ENCODE data around the gene STXBP2.

STXBP2 gene

DNA sequence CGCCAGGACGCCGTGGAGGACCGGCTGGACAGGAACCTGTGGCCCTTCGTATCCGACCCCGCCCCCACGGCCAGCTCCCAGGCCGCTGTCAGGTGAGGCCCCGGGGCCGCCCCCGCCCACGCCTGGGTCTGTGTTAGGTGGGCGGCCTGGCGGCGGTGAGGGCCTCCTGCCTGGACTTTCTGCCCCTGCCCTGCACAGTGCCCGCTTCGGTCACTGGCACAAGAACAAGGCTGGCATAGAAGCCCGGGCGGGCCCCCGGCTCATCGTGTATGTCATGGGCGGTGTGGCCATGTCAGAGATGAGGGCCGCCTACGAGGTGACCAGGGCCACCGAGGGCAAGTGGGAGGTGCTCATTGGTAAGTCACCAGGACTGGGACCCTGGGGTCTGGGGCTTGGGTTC, 10.2 kb downstream of the STXBP2 start:
- intact Hi-C loops (cut with DNase I), result no loop called here
- no peak for DNase-seq

GRCh38 chr19:7648265-7649014, 11.5 kb downstream of the STXBP2 start:
- intact Hi-C loops (cut with DNase I), result no loop called here
- DNase-seq, result no peak

GRCh38 chr19:7650148-7650547, 13.2 kb downstream of the STXBP2 start:
- no peak for DNase-seq
- intact Hi-C loops (cut with DNase I), result no loop called here

DNA sequence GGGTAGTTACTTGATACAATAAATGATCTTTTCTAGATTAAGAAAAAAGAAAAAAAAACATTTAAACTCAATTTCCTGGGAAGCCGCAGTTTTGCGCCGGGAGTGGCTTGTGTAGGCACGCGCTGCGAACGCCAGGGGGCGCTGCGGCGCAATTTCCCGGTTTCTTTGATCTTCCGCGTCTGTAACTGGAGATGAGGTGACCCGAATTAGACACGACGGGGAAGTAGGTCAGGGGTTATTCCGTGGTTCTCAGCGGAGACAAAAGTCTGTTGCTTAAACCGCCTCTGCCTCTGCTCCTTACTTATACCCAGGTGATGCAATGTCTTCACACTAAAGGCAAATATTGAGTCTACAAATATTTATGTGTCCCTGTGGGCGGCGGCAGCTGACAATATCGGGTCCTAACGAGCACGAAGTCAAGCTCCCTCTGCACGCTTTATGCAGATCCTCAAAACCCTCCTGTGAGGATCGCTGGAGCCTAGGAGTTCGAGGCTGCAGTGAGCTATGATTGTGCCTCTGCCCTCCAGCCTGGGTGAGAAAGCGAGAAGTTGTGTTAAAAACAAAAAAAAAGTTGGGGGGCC, 15.2 kb downstream of the STXBP2 start:
- intact Hi-C loops (cut with DNase I), result loop anchor here (1.0 kb wide), 2 partner anchors 28 to 147 kb away; partner anchors contain the start of gene TRAPPC5
- peak; percentile 49 to 97 (median 82) for DNase-seq

- no peak for DNase-seq
- intact Hi-C loops (cut with DNase I), result no loop called here
These were observed 17.5 kb downstream of the STXBP2 start for GRCh38 chr19:7654401-7654800.

DNA sequence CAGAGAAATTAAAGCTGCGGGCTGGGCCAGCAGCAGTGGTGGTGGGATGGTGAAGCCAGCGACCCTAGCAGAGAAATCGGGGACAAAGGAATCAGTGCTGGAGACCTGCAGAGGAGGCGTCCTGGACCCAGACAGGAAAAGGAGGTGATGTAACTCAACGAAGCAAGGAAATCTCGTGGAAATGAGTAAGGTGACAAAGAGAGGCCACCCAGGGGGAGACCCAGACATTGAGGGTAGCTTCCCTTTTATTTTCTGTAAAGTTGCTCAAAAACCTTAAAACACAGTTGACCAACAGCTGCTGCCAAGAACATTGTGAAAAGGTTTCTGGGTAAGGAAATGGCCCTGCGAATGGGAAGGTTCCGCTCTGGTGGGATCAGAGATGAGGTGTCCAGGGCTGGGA, 18.7 kb downstream of the STXBP2 start:
- no peak for DNase-seq
- intact Hi-C loops (cut with DNase I), result no loop called here

GRCh38 chr19:7657131-7657751, 20.3 kb downstream of the STXBP2 start:
- intact Hi-C loops (cut with DNase I), result no loop called here

GRCh38 chr19:7658219-7658686, 21.3 kb downstream of the STXBP2 start:
- intact Hi-C loops (cut with DNase I), result no loop called here
- peak in 4 of 10 donors; percentile 30 to 88 (median 48) for DNase-seq

More at GRCh38 chr19:7657131-7657751, 20.3 kb downstream of the STXBP2 start:
- DNase-seq, result no peak

GRCh38 chr19:7661744-7662538, 25.0 kb downstream of the STXBP2 start:
- no peak for DNase-seq
- intact Hi-C loops (cut with DNase I), result no loop called here

GRCh38 chr19:7662657-7663056, 25.7 kb downstream of the STXBP2 start:
- DNase-seq, result peak in 1 of 10 donors; percentile 69

DNA sequence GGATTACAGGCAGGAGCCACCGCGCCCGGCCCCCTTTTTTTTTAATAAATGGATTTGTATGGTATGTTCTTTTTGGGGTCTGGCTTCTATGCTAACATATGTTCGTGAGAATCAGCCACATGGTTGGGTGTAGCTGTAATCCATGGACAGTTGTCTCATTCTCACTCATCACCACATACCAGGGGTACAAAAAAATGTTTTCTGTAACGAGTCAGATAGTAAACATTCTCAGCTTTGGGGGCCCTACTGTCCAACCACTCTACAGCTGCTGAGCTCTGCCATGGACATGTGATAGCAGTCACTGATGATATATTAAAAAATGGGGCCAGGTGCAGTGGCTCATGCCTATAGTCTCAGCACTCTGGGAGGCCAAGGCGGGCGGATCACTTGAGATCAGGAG, 26.8 kb downstream of the STXBP2 start:
- DNase-seq, result no peak
- intact Hi-C loops (cut with DNase I), result no loop called here

More at GRCh38 chr19:7662657-7663056, 25.7 kb downstream of the STXBP2 start:
- intact Hi-C loops (cut with DNase I), result no loop called here

DNA sequence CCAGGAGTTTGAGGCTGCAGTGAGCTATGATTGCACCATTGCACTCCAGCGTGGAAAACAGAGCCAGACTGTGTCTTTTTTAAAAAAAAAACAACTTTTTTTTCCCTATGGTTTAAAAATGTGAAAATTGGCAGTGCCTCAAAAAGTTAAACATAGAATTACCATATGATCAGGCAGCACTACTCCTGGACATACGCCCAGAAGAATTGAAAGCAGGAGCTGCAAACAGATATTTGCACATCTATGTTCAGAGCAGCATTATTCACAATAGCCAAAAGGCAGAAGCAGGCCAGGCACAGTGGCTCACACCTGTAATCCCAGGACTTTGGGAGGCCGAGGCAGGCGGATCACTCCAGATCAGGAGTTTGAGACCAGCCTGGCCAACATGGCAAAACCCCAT, 28.2 kb downstream of the STXBP2 start:
- DNase-seq, result peak in 1 of 10 donors; percentile 24
- intact Hi-C loops (cut with DNase I), result no loop called here

DNA sequence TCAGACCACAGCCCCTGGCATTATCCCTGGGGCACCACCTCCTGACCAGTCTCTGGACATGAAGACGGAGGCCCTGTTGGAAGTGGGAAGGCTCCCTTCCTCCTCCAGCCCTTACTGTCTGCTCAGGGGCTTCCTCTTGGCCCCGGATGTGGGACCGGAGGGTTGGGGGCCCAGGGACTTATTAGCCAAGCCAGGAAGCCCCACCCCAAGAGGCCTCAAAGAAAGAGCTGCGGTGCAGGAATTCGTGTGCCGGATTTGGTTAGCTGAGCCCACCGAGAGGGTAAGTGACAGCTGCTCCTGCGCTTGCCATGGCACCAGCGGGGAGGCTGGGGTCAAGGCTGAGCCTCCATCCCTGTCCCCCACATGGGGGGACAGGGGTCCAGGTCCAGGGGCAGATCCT, 31.9 kb downstream of the STXBP2 start, which contains the start of gene RETN:
RETN (plus strand) TSS at position 208 of the 400 bp plus-strand sequence. CDS start 278 bp downstream, outside the sequence.
- intact Hi-C loops (cut with DNase I), result no loop called here
- DNase-seq, result peak in 1 of 10 donors; percentile 57

- no peak for DNase-seq
- intact Hi-C loops (cut with DNase I), result loop anchor here (10.0 kb wide), 1 partner anchor 105 kb away; no protein-coding TSS in a partner anchor
These were observed 32.7 kb downstream of the STXBP2 start for GRCh38 chr19:7669641-7670040.

- intact Hi-C loops (cut with DNase I), result loop anchor here (10.0 kb wide), 1 partner anchor 105 kb away; no protein-coding TSS in a partner anchor
- peak in 9 of 10 donors; percentile 26 to 97 (median 80) for DNase-seq
These were observed 33.4 kb downstream of the STXBP2 start for GRCh38 chr19:7670150-7670783.

DNA sequence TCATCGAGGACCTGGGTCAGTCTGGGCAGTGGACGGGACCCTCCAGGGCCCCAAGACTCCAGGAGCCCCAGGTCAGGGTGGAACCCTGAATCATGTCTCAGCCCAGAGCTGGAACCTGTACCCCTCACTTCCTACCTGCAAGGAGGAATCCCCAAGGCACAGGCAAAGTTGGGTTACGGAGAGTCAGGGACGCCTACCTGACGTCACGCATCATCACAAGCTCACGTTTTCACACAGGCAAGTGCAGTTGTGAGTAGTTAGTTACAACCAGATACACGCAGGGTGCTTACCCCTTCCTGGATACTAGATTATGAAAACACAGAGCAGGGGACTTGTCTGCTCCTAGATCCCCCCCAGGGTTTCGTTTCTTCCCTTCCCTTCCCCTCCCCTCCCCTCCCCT, 33.9 kb downstream of the STXBP2 start:
- intact Hi-C loops (cut with DNase I), result loop anchor here (10.0 kb wide), 1 partner anchor 106 kb away; no protein-coding TSS in a partner anchor
- DNase-seq, result no peak

GRCh38 chr19:7672522-7672921, 35.6 kb downstream of the STXBP2 start:
- intact Hi-C loops (cut with DNase I), result loop anchor here (10.0 kb wide), 1 partner anchor 108 kb away; no protein-coding TSS in a partner anchor
- DNase-seq, result peak in 1 of 10 donors; percentile 77

- DNase-seq, result peak in 8 of 10 donors; percentile 28 to 94 (median 60)
- intact Hi-C loops (cut with DNase I), result loop anchor here (10.0 kb wide), 1 partner anchor 110 kb away; no protein-coding TSS in a partner anchor
These were observed 37.4 kb downstream of the STXBP2 start for GRCh38 chr19:7674010-7675005.
